Cardiac fibroblast (primary cell): ENCODE results near the gene RAB25.

ENCODE experiments used
- DNase-seq, 2 donors: peaks; one replicate each; pipeline versions ENCODE4 v3.0.0 to v3.0.0-alpha.2; 2010; ENCODE audit warnings: low read depth in 2 of 2
- H3K4me3 ChIP-seq, 2 donors: replicated peaks in 1 of 2; 1 replicate in 1 of 2; 2 replicates in 1 of 2; pipeline ENCODE4 v1.5.1; 2011; ENCODE audit warnings: low read depth in 2 of 2, low read length in 2 of 2, mild to moderate bottlenecking in 2 of 2, moderate library complexity in 1 of 2
- CTCF ChIP-seq: IDR thresholded peaks from one replicate; pipeline ENCODE4 v1.5.1; 2011; ENCODE audit warnings: low read depth, mild to moderate bottlenecking, low read length, inconsistent platforms

The RAB25 gene

GRCh38 chr1:156073110-156073687, 12.2 kb downstream of the RAB25 start:
- H3K4me3 ChIP-seq, result no peak overlapping the region
- no peak for DNase-seq
- no peak for TF ChIP-seq CTCF

DNA sequence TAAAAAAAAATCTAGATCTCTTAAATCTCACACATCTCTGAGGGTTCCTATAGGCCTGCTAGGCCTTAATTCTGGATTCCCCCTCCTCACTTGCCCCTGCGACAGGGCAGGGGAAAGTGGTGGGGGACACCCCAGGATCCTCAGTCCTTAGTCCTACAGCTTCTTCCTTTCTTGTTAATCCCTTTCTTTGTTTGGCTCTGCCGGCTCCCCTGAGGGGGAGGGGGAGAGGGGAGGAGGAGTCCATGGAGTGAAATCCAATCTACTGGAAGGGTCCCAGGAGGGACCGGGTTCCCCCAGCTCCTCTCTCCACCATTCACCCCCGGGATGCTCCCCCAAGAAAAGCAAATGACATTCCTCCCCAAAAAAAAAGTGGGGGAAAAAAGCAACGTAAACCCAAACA, 12.8 kb downstream of the RAB25 start:
- no peak for TF ChIP-seq CTCF
- no peak overlapping the region for H3K4me3 ChIP-seq
- DNase-seq, result no peak

- no peak for DNase-seq
- no peak for TF ChIP-seq CTCF
- no peak overlapping the region for H3K4me3 ChIP-seq
These were observed 13.7 kb downstream of the RAB25 start for GRCh38 chr1:156074661-156075060.

DNA sequence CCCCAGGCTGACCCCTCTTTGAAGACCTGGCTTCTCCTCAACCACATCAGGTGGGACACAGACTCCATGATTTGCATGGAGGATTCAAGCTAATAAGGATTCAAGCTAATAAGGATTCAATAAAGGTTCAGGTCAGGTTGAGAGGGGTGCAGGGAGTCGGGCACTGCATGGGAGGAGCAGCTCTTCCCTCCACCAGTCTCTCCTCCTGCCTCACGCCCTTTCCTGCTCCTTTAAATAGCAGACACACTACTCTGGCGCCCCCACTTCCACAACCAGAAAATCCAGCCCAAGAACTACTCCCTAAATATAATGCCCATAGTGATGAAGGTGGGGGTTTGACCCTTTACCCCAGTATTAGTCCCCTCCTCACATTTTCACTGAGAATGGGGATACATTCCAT, 14.2 kb downstream of the RAB25 start:
- TF ChIP-seq CTCF, result no peak
- DNase-seq, result no peak
- no peak overlapping the region for H3K4me3 ChIP-seq

- H3K4me3 ChIP-seq, result no peak overlapping the region
- no peak for DNase-seq
- no peak for TF ChIP-seq CTCF
These were observed 14.8 kb downstream of the RAB25 start for GRCh38 chr1:156075775-156076204.

DNA sequence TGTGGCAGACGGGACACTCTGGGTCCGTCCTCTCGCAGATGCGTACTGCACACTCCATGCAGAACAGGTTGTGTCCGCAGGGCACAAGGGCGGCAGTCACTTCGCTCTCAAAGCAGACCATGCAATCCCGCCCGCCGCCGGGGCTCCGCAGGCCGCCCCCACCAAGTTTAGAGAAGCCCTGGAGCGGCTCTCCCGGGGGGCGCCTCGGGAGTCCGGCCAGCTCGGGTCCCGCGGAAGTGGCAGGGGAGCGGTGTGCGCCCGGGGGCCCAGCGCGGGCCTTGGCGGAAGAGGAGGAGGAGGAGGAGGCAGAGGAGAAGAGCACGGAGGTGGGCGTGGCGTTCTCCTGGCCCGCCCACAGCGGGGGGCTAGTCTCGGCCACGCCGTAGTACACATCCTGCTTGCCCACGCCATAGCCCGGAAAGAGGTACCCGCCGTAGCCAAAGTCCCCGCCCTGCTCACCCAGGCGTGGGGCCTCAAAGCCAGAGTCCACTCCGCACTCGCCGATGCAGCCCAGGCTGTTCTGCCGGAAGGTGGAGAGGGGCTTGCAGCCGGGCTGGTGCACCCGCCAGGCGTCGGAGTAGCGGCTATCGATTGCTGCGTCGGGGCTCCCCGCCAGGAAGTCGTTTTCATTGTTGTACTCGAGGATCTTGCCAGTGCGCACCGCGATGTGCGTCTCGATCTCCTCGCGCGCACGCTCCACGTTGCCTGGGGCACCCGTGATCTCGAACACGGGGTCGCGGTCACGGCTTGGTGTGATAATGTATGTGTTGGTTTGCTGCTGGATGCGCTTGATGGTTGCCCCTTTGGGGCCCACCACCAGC, 15.9 kb downstream of the RAB25 start:
- no peak for DNase-seq
- TF ChIP-seq CTCF, result no peak
- peak overlapping the region in 1 of 2 donors; percentile 14 for H3K4me3 ChIP-seq
